IMR-90 (cell line): Measurements from ENCODE around the gene CPNE6. TPM values are rescaled to one million over a fixed set of nuclear protein-coding genes. Genes with fewer than 3 reads are reported as not detected.

Experiments used
- FOS ChIP-seq: fragments of 150-350 bp; IDR thresholded peaks from 2 replicates; pipeline ENCODE4 v1.6.1; 2016; ENCODE audit warnings: low read depth, low read length
- MXI1 ChIP-seq: IDR thresholded peaks from 2 replicates; pipeline ENCODE4 v1.6.1; 2012; ENCODE audit warnings: low read depth, mild to moderate bottlenecking, low read length, moderate library complexity, borderline replicate concordance
- SMC3 ChIP-seq: fragments of 150-350 bp; IDR thresholded peaks from 2 replicates; pipeline ENCODE4 v1.6.1; 2016; ENCODE audit warnings: low read depth, mild to moderate bottlenecking, antibody characterized with exemption, low read length, moderate library complexity
- polyA plus RNA-seq, 3 experiments: library from polyadenylated mRNA; depleted of rRNA; stranded (reverse); fragments of >200 nt; gene quantifications; 2 replicates each; pipeline ENCODE4 v1.2.3, GENCODE V29; 2012; ENCODE audit warnings: low replicate concordance in 1 of 3
- total RNA-seq: library from RNA; depleted of rRNA; stranded (reverse); fragments of >200 nt; gene quantifications from 2 replicates; pipeline ENCODE4 v1.2.3, GENCODE V29; 2012

CPNE6 gene
- total and polyA plus RNA-seq, 2 of the 4 experiments (the other 2 are of a cell fraction), result not detected

GRCh38 chr14:24113801-24114531 lies 42.6 kb downstream of the CPNE6 start (continued):
- TF ChIP-seq SMC3 (no peak), MXI1 (peak; percentile 89; the same call in 1 of the 2 replicates), FOS (0 out of 2 replicates have a peak, but pooled peaks have one; percentile 49)
